IMR-90 (cell line): ENCODE measurements around the gene CHCHD4.

Experiments used
- CTCF ChIP-seq: conservative IDR thresholded peaks from 2 replicates; pipeline ENCODE4 v1.5.1; 2012; ENCODE audit warnings: mild to moderate bottlenecking, low read depth, low read length, improper control_type of control experiment
- POLR2A ChIP-seq: IDR thresholded peaks from 2 replicates; pipeline ENCODE4 v1.6.1; 2012; ENCODE audit warnings: mild to moderate bottlenecking, low read depth, low read length
- RFX5 ChIP-seq: IDR thresholded peaks from 2 replicates; pipeline ENCODE4 v1.8.0; 2012; ENCODE audit warnings: low read depth, mild to moderate bottlenecking, low read length, moderate library complexity
- SMC3 ChIP-seq: fragments of 150-350 bp; IDR thresholded peaks from 2 replicates; pipeline ENCODE4 v1.6.1; 2016; ENCODE audit warnings: low read depth, mild to moderate bottlenecking, antibody characterized with exemption, low read length, moderate library complexity

DNA sequence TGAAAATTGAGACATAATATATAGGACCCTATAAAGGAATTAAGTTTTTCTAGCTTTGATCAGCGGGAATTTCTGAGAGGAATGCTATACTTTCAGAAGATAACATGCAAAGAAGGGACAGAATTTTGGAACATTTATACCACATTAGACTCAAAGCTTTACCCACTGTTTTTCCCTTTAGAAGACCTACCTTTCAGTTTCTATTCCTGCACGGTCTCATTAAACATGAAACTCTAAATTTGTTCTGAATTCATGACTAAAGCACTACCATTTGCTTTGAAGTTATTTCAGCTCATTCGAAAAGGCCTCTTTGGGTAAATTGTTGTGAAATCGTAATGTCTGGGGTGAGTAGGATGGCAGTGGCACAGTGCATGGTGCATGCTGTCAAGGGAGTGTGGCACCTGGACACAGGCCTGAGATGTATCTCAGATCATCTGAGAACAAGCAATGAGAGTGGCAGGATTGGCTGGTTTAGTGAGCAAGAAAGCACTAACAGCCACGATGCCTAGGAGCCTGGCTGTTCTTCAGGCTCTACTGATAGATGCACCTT, 42.5 kb downstream of the CHCHD4 start:
- TF ChIP-seq CTCF: no peak
- TF ChIP-seq RFX5: no peak
- TF ChIP-seq POLR2A: no peak
- TF ChIP-seq SMC3: no peak
